Left renal cortex interstitium (tissue), 4 donors: Measurements from ENCODE around the gene SCN9A. TPM values are rescaled to one million over a fixed set of nuclear protein-coding genes. Genes with fewer than 3 reads are reported as not detected.
"Not testable (repeated sequence)": the region's sequence is repeated elsewhere in the genome, so short reads cannot be mapped to it uniquely, and the experiment has no call there.

Experiments used
- DNase-seq, 4 donors: peaks; one replicate each; pipeline ENCODE4 v3.0.0-alpha.2; 2013; ENCODE audit warnings: low read depth in 4 of 4, low spot score in 2 of 4, missing footprints in 1 of 4
- polyA plus RNA-seq, 4 donors: library from polyadenylated mRNA; unstranded; fragments of 120-200 nt; gene quantifications; one replicate each; pipeline ENCODE4 v1.2.1, GENCODE V29; 2013; ENCODE audit not compliant: insufficient read length in 4 of 4

Gene SCN9A
- polyA plus RNA-seq, 4 donors, result 1.4 to 1.9 (median 1.7) TPM

DNA sequence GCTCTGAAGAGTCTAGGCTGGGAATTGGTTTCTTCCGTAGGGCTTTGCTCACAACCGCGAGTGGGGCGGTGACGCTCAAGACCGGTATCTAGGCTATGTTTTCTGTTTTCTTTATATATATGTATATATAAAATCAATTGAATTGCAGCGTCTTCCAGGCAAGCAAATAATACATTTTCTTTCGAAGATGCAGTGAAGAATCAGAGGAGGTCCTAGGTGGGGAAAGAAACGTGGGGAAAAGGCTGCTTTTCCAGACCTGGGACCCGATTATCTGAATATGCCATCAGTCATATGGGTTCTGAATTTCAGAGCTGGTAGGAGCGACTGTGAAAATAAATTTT is 714 bp upstream of the SCN9A start:
- DNase-seq, result no peak

DNA sequence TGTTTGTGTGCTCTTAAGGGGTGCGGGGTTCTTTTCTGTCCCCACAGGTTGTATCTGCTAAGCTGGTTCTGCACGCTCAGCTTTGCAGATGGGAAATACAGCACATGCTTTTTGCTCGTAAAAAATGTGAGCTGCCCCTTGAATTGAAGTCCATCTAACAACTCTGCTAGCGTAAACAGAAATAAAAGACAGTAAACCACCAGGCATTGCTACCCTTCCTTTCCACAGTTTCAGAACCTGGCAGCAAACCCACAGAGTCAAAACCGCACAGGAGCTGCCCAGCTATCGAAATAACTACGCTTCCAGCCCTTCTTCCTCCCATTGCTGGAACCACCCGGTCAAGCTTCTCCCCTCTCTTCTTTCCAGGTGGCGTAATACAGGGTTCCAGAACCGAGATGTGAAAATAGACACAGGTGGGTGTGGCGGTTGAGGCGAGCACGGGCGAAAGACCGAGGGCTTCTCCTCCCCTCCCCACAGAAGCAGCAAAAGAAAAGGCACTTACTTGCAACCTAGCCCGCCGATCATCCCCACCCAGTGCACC is 479 bp downstream of the SCN9A start:
- peak in 1 of 4 donors; percentile 37 for DNase-seq

DNA sequence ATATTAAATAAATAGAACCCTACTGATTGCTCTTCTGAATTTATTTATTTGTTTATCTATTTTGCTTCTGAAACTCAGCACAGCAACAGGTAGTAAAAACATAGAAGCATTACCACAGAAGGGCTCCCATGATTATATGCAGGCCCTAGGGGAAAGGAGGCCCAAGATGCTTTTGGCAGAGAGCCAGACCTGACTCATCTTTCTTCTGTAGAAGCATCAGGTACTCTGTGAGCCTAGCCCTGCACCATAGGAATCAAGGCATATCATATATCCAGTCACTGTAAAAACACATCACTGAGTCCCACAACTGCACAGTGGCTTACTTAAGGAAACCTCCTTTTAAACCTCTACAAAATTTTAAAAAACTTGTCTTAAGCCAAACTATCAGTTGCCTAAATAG is 1.8 kb downstream of the SCN9A start:
- peak in 1 of 4 donors; percentile 24 for DNase-seq

DNA sequence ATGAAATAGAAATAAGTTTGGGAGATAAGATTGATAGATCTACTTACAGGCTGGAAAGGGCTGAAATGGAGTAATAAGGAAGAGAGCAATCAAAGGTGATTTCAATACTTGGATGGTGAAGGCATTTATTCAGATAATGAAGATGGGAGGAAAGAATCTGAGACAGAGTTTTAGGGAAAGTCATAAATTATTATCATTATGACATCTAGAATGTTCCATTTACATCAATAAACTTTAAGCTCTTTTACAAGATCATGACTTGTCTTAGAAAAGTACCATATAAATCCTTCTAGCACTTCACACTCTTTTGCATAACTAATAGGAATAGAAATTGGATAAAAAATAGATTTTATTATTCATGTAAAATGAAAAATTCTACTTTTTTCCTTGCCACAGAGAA is 2.2 kb downstream of the SCN9A start:
- no peak for DNase-seq

DNA sequence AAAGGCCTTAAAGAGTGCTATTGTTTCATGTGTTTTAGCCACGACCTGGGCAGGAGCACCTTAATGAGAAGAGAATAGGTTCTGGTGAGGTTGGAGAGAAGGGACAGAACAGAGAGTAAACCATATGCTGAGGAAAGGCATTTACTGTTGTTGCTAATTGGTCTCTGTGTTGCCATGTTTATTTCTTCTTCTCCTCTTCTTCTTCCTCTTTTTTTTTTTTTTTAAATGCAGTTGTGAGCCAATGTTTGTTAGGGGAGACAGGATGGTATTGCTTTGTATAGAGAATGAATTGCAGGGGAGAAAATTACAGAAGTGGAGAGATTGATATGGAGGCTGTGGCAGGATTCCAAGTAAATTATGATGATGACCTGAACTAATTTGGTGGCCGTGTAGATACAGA is 2.6 kb downstream of the SCN9A start:
- no peak for DNase-seq

DNA sequence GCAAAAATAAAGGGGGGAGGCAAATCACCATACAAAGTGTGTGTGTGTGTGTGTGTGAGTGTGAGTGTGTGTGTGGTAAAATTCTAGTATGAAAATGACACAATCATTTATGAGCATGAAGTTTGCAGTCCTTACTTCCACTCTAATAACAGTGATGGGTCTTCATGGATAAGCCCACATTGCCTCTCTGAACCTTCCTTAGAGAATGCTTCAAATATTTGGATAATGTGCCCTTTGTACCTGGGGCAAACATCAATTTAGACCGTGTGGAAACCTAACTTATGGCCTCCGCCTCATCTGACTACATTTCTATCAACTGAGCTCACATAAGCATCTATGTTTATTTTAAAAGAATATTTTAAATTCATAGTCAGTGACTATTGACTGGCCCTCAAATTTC is 3.7 kb downstream of the SCN9A start:
- DNase-seq, result no peak

DNA sequence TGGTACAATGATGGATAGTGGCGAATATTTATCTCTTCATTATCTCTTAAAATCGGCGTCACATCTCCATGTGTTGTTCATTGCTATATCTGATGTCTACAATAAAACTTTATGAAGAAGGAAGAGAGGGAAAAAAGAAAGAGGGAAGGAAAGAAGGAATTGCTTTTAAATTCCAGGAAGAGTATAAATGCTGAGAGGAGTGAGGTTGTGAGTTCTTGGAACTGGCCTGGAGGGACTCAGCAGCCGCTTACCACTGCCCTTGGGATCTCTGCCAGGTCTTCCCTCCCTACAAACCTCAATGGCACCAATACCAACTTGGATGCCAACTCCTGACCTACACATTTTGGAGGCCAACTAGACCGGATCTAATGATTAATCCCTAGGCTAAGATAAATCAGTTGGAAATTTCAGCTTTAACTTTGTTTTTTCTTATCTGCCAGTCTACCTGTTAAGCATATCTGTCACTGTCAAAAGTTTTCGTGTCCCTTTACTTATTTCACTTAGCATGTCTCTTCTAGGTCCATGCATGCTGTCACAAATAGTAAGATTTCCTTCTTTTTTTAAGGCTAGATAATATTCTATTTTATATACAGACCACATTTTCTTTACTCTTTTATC is 9.8 kb downstream of the SCN9A start:
- DNase-seq, result no peak

DNA sequence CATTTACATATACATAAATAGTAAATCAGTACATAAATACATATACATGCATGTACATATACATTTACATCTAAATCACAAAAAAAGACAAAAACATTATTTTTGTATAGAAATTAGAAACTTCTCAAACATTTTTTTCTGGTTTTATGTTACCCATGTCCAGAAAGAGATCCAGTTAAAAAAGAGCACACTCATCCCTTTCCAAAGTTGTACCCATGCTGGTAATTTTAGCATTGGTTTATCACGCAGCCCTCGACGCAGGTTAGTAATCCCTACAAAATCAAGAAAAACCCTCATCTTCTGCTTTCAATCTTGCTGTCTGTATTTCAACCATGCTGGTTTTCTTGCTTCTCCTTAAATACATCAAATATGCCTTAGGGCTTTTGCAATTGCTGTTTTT is 10.5 kb downstream of the SCN9A start:
- no peak for DNase-seq

DNA sequence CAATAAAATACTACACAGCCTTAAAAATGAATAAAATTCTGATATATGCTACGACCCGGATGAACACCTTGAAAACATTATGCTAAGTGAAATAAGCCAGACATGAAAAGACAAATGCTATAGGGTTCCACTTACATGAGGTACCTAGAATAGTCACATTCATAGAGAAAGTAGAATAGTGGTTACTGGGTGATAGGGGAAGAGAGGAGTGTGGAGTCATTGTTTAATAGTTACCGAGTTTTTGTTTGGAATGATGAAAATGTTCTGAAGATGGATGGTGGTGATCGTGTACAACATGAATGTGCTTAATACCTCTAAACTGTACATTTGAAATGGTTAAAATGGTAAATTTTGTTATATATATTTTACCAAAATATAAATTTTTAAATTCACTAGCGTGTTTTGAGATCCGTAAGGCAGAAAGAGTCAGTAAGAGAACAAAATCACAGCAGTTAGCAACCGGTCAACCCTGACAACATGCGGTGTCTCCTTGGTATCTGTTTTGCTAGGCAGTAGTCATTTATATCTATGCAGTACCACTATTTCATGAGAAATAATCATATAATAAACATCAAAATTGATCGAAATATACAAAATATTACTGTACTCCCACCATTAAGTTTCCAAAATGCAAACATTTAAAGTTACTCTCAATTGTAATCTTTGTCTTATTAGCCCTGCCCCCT is 11.1 kb downstream of the SCN9A start:
- no peak for DNase-seq

DNA sequence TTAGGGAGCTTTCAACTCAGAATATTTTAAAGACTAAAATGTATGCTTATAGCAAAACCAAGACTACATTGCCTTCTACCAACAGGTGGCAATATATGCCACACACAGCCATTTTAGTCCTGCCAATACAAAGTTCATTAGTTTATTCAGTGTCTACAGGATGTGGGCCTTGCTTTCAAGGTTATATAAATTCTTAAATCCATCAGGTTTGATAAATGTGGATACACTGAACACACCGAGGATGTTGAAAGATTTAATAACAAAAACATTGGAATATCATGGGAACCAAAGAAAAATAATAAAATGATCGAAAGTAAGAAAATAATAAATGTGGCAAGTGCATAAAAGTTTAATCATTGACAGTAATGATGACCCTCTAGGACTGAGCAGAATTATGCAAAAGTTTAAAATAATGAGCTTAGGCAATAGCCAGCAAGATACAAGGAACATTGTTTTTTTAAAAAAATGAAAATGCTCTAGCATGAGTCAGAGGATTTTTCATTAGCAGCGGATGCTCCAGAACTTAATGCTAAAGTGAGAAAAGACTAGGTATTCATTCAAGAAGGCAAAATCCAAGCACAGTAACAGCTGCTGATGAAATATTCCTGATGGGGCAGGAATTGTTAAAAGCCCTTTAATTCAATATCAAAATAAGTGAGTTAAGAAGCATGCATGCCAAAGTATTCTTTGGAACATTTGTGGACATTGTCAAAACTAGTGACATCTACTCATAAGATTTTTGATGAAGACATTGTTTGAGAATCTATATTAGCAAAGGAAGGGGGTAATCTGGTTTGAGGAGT is 14.2 kb downstream of the SCN9A start:
- DNase-seq, result no peak

DNA sequence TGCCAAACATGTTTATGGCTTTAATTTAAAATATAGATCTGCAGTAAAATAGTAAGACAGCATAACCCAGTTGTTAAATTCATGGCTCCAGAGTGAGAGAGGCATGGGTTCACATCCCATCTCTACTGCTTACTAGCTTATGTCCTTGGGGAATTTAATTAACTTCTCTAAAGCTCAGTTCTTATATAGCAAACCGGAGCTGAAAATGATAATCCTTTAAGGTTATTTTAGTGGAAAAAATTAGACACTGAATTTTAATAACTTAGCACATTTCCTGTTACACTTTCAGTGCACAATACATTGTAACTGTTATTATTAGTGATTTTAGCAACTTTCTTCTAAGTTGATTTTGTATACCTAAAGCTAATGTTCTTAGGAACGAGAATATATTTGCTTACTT is 14.8 kb downstream of the SCN9A start:
- no peak for DNase-seq

DNA sequence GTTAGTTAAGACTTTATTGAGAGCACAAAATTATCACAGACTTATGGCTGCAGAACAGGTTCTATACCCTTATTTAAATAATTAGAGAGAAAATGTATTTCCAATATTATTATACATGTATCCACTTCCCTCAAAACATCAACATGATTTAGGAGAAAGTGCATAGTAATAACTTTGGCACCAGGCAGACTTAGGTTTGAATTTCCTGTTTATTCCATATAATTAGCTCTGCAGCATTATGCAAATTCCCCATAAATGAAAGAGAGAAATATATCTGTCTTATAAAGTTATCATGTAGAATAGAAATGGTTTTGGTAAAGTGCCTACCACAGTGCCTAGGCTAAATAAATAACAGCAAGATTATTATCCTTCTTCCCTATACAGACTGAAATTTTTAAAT is 15.3 kb downstream of the SCN9A start:
- no peak for DNase-seq

DNA sequence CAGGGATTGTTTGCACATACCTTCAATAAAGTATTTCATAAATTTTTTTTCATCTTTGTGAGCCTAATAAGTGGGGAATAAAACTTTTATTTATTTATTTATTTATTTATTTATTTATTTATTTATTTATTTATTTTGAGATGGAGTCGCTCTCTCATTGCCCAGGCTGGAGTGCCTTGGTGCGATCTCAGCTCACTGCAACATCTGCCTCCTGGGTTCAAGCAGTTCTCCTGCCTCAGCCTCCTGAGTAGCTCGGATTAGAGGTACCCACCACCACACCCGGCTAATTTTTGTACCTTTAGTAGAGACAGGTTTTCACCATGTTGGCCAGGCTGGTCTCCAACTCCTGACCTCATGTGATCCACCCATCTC is 17.8 kb downstream of the SCN9A start:
- not testable (repeated sequence) for DNase-seq

DNA sequence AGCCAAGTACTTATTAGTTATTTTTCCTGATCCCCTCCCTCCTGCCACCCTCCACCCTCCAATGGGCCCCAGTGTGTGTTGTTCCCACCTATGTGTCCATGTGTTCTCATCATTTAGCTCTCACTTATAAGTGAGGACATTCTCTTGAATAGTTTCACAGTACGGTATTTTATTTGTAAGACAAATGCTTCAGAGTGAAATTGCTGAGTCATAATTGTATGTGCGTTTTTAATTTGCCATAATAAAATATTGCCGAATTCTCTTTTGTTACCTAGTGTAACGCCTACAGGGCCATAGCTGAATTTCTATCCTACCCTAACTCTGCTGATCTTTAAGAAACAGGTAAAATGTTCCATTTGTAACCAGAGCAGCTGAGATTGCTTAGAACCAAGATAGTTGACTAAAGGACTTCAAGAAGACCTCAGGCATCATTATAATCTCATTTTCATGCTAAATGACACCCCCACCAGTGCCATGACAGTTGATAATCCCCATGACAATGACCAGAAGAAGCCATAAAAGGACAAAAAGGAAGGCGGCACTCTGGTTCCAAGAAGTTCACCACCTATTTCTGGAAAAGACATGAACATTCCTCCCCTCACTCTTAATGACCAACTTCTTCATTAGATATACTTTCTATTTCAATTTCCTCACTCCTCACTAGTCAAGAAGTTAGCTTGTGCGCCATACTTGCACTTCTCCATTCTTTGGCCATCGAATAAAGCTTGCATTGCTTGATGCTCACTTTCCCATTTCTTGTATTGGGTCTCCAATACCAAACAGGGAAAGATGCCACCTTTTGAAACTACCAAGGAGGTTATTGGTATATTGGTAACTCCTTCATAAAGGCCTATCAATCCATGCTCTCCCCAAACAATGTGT is 18.4 kb downstream of the SCN9A start:
- DNase-seq, result no peak

DNA sequence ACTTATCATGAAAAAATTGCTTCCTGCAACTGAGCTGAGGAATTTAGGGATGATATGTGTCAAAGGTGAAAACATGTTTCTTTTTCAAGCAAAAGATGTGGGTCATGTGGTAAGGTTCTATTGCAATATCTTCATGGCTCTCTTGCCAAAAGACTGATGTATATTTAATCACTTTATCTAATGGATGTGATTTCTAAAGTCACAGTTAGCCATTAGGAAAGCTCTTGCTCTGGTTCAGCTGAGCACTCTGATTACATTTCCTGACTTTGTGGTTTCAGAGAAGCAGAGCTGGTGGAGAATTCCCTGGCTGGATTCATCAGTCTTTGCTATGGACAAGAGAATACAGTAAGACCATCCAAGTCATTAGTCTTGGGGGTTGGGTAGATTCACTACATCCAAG is 24.4 kb downstream of the SCN9A start:
- DNase-seq, result no peak

DNA sequence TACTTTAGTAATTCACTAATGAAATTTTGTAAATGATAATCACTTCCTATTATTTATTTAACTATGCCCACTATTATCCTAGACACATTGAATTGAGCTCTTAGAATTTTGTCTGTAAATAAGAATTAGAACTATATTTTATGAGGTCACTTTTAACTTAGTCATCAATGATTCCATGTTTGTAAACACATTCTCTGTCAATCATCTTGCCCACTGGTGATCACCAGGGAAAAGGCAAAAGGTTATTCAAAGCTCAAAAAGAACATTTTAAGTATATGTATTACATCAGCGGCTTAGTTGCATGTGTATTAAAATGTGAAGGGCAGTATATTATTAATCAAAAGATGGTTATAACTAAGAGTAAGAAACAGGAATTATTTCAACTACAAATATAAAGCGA is 25.2 kb downstream of the SCN9A start:
- no peak for DNase-seq

DNA sequence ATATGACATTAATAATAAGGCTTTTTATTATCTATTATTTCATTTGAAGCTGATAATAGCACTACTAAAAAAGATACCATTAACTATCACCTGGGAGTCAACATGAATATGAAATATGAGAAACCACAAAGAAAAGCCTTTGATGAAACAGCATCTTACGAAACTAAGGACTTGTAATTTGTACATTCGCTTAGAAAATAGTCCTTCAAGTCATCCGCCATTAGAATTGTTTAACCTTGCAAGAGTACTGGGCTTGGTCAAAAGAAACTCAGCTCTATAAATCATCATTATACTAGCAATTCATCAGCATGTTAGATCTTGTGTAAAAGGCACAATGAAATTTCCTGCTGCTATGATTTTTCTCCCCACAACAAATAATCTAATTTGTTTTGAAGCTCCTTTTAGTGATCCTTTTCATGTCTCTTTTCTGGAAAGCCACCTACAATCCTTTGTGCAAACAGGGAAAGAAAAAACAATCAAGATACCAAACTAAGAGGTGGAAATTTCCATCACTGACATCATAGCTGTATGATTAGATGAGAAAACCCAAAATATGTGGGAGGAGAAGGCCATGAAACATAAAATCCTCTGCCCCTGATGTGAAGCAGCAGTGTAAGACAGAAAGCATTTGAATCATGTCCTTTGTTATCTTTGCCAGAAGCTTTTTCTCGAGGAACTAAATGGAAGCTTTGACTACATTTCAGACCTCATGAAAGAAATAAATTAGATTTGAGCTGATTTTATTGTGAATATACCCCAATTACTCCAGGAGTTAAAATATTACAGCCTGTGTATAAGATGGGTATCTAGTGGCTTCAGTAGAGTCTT is 31.2 kb downstream of the SCN9A start:
- DNase-seq, result no peak

DNA sequence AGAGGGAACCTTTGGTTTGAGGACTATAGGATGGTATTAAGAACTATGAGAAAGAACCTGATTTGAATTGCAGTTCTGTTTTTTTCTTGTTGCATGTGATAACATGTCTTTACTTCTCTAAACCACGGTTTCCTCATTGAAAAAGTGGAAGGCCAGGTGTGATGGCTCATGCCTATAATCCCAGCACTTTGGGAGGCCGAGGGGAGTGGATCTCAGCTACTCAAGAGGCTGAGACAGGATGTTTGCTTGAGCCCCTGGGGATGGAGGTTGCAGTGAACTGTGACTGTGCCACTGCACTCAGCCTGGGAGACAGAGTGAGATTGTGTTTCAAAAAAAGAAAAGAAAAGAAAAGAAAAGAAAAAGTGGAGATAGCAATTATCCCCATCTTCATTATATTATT is 32.3 kb downstream of the SCN9A start:
- DNase-seq, result no peak

DNA sequence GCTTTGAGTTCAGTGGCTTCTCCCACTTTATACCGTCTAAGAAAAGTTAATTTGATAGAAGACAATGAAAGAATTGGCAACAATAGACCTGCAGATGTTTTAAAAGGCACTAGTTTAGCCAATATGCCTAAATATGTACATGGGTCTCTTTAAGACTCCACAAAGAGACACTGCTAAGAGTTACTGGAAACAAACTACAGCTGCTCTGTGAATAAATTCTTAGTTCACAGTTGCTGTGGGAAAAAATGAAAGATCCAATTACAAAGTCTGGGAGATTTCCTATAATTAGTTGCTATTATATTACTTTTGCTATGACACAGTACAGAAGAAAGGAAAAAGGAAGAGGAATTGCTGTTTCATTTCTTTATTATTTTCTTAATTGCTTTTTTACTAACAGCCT is 34.3 kb downstream of the SCN9A start:
- DNase-seq, result no peak

DNA sequence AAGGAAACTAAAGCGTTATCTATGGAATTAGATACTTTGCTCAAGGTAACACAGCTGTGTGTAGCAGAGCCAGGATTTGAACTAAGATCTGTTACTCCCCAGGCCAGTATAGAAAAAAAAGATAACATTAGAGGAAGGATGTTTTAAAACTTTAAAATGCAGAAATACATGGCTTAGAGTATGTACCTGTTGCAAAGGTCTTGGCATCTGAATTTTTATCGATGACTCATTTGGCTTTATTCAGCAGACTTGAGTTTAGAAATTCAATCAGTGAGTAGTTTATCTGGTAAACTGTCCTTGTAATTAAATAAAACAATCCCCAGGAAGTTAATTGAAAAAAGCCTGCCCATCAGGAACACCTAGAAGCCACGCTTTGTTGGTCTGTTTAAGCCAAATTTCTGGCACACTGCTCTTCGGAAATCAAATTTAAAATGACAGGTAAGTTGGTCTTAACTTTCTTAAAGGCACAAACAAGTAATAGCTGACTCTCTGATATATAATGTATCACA is 36.9 kb downstream of the SCN9A start:
- no peak for DNase-seq
